ENCODE results near the gene WDCP.

WDCP gene

GRCh38 chr2:23988371-23988770, 58.8 kb downstream of the WDCP start:
- peak; percentile 79 for DNase-seq
